ENCODE data around the gene C1orf167.

C1orf167 gene

DNA sequence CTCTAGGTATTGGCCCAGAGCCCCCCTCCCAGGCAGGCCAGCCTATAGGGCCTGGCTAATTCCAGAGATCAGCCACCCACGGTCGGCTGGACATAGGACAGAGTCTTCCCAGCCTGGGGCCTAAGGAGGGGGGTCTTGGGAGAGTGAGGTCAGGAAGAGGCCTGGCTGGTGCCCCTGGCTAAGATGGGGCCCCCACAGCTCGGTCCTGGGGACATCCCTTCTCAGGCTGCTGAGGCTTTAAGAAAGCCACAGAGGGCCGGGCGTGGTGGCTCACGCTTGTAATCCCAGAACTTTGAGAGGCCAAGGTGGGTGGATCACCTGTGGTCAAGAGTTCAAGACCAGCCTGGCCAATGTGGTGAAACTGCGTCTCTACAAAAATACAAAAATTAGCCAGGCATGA is 2.5 kb downstream of the C1orf167 start:
- Histone ChIP-seq H3K4me1 (ENCODE audit: control insufficient read depth, insufficient read depth, low read length) (peaks cover 14% of the 10 kb centered on the region), H3K36me3 (ENCODE audit: control insufficient read depth, insufficient read depth, low read length) (no peaks in the 10 kb centered on the region), H3K9me3 (ENCODE audit: control insufficient read depth, low read length) (no peaks in the 10 kb centered on the region), H3K4me3 (ENCODE audit: insufficient read depth, low read depth, low read length) (no peak overlapping the region), H3K27ac (ENCODE audit: insufficient read depth, low read depth, low read length, poor library complexity, severe bottlenecking) (no peak overlapping the region), H3K27me3 (ENCODE audit: control insufficient read depth, insufficient read depth, low read length, poor library complexity, severe bottlenecking) (peaks cover 48% of the 10 kb centered on the region)
- 77 to 84% methylated on average over 7 of the region's 7 CpGs for WGBS, 2 experiments

DNA sequence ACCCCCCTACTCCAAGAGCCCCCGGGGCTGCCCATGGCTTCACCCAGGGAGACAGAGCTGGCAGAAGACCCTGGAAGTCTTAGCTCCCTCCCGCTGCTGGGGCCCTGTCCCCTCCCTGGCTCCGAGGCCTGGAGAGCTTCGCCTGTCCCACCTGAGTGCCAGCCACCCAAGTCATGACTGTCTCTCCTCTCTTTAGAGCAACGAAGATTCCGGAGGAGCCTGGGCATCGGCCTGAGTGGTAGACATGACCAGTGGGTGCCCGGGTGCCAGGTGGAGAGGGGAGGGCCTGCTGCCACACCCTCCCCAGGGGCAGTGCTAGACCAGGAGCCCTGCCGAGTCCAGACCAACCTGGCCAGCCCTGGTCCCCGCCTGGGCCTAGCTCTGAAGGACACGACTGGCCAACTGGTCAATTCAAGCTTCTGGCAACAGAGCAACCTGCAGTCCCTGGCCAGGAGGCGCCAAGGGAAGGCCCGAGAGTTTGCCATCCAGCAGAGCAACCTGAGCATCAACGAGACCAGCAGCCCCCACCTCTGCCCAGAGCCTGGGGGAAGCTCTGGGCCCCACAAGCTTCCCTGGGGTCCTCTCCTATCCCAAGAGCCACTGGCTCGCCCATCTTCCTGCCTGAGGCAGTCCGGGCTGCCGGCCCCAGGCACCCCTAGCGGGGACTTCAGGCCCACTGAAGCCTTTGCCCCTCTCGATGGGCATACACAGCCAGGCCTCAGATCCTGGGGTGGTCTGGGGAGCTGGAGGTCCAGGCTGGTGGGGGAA is 3.9 kb downstream of the C1orf167 start:
- no peaks in the 10 kb centered on the region for H3K9me3 ChIP-seq (ENCODE audit: control insufficient read depth, low read length)
- H3K4me3 ChIP-seq (ENCODE audit: insufficient read depth, low read depth, low read length): no peak overlapping the region
- WGBS, 2 experiments: 93 to 94% methylated on average over 19 of the region's 19 CpGs
- peaks cover 34% of the 10 kb centered on the region for H3K27me3 ChIP-seq (ENCODE audit: control insufficient read depth, insufficient read depth, low read length, poor library complexity, severe bottlenecking)
- H3K27ac ChIP-seq (ENCODE audit: insufficient read depth, low read depth, low read length, poor library complexity, severe bottlenecking): no peak overlapping the region
- no peaks in the 10 kb centered on the region for H3K36me3 ChIP-seq (ENCODE audit: control insufficient read depth, insufficient read depth, low read length)
- H3K4me1 ChIP-seq (ENCODE audit: control insufficient read depth, insufficient read depth, low read length): peaks cover 14% of the 10 kb centered on the region

DNA sequence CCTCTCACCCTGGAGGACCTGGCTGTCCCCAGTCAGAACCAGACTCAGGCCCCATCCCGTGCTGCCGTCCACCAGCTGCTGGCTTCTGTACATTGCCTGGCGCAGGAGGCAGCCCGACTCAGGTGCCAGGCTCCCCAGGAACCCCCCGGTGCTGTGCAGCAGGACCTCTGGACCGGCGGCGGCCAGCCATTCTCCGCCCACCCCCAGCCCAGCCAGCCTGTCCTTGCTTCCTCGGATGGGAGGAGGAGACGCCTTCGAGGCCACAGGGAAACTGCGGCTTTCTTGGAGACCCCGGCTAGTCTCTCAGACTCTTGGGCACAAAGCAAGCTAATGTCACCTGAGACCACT is 4.4 kb downstream of the C1orf167 start:
- Histone ChIP-seq H3K9me3 (ENCODE audit: control insufficient read depth, low read length) (no peaks in the 10 kb centered on the region), H3K27ac (ENCODE audit: insufficient read depth, low read depth, low read length, poor library complexity, severe bottlenecking) (no peak overlapping the region), H3K27me3 (ENCODE audit: control insufficient read depth, insufficient read depth, low read length, poor library complexity, severe bottlenecking) (peaks cover 29% of the 10 kb centered on the region), H3K4me3 (ENCODE audit: insufficient read depth, low read depth, low read length) (no peak overlapping the region), H3K4me1 (ENCODE audit: control insufficient read depth, insufficient read depth, low read length) (peaks cover 14% of the 10 kb centered on the region), H3K36me3 (ENCODE audit: control insufficient read depth, insufficient read depth, low read length) (no peaks in the 10 kb centered on the region)
- 86 to 88% methylated on average over 14 of the region's 14 CpGs for WGBS, 2 experiments

DNA sequence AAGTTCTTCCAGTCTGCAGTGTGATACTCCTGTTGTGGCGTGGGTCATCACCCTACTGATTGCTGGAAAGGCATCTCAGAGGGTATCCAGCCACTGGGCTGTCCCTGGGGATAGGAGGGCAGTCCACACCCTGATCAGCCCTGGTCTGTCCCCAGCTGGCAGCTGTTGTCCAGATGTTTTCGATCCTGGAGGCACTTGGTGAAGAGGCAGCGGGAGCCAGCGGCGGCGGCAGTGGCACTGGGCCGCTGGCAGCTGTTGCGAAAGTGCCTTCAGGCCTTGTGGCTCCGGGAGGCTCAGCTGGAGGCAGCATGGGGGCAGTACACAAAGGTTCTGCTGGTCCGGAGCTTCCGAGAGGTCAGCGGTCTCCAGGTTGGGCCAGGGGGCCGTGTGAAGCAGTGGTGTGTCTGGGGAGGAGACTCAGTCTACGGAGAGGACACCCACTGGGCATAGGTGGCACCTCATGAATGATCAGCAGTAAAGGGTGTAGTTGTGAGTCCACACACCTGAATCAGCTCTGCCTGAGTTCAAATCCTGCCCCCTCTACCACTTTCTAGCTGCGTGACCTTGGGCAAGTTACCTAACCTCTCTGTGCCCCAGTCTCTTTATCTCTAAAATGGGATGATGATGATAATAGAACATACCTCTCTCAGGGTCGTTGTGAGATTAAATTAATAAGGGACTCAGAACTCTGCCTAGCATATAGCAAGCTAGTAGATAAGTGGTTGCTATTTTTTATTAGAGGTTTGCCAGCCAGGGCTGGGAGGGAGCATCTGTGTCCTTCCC is 6.1 kb downstream of the C1orf167 start:
- no peak overlapping the region for H3K4me3 ChIP-seq (ENCODE audit: insufficient read depth, low read depth, low read length)
- no peaks in the 10 kb centered on the region for H3K9me3 ChIP-seq (ENCODE audit: control insufficient read depth, low read length)
- no peak overlapping the region for H3K27ac ChIP-seq (ENCODE audit: insufficient read depth, low read depth, low read length, poor library complexity, severe bottlenecking)
- peaks cover 4% of the 10 kb centered on the region for H3K4me1 ChIP-seq (ENCODE audit: control insufficient read depth, insufficient read depth, low read length)
- H3K27me3 ChIP-seq (ENCODE audit: control insufficient read depth, insufficient read depth, low read length, poor library complexity, severe bottlenecking): peaks cover 12% of the 10 kb centered on the region
- no peaks in the 10 kb centered on the region for H3K36me3 ChIP-seq (ENCODE audit: control insufficient read depth, insufficient read depth, low read length)
- 79 to 80% methylated on average over 15 to 16 of the region's 16 CpGs for WGBS, 2 experiments

DNA sequence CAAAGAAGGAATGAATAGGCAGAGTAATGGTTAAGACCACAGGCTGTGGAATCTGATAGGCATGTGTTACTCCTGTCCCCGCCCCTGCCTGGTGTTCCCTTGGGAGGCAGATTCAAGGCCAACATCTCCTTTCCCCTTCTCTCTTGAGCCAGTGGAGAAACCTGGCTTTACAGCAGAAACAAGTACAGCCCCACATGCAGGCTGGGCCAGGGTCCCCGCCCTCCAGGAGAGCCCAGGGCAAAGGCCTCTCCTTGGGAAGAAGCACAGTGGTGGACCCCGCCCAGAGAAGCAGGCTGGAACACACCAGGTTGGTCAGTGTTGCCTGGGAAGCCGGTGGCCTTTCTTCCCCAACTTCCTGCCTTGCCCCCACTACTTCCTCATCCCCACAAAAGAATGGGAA is 6.8 kb downstream of the C1orf167 start:
- Histone ChIP-seq H3K27ac (ENCODE audit: insufficient read depth, low read depth, low read length, poor library complexity, severe bottlenecking) (no peak overlapping the region), H3K4me3 (ENCODE audit: insufficient read depth, low read depth, low read length) (no peak overlapping the region), H3K4me1 (ENCODE audit: control insufficient read depth, insufficient read depth, low read length) (no peaks in the 10 kb centered on the region), H3K9me3 (ENCODE audit: control insufficient read depth, low read length) (no peaks in the 10 kb centered on the region), H3K27me3 (ENCODE audit: control insufficient read depth, insufficient read depth, low read length, poor library complexity, severe bottlenecking) (peaks cover 5% of the 10 kb centered on the region), H3K36me3 (ENCODE audit: control insufficient read depth, insufficient read depth, low read length) (no peaks in the 10 kb centered on the region)
- whole genome bisulfite sequencing, 2 experiments: 77 to 83% methylated on average over 4 of the region's 4 CpGs

DNA sequence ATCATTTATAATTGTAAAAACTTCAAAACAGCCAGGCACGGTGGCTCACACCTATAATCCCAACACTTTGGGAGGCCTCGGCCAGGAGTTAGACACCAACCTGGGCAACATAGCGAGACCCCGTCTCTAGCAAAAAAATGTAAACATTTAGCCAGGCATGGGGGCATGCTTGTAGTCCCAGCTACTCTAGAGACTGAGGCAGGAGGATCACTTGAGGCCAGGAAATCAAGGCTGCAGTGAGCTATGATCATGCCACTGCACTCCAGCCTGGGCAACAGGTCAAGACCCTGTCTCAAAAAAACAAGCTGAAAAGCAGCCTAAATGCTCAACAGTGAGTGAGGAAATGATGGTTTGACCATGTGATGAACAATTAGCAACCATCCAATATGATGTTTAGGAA is 7.3 kb downstream of the C1orf167 start:
- Histone ChIP-seq H3K36me3 (ENCODE audit: control insufficient read depth, insufficient read depth, low read length) (no peaks in the 10 kb centered on the region), H3K4me1 (ENCODE audit: control insufficient read depth, insufficient read depth, low read length) (no peaks in the 10 kb centered on the region), H3K9me3 (ENCODE audit: control insufficient read depth, low read length) (no peaks in the 10 kb centered on the region), H3K27me3 (ENCODE audit: control insufficient read depth, insufficient read depth, low read length, poor library complexity, severe bottlenecking) (peaks cover 3% of the 10 kb centered on the region), H3K4me3 (ENCODE audit: insufficient read depth, low read depth, low read length) (no peak overlapping the region), H3K27ac (ENCODE audit: insufficient read depth, low read depth, low read length, poor library complexity, severe bottlenecking) (no peak overlapping the region)
- 94% methylated on average over 4 of the region's 4 CpGs for WGBS, 2 experiments

DNA sequence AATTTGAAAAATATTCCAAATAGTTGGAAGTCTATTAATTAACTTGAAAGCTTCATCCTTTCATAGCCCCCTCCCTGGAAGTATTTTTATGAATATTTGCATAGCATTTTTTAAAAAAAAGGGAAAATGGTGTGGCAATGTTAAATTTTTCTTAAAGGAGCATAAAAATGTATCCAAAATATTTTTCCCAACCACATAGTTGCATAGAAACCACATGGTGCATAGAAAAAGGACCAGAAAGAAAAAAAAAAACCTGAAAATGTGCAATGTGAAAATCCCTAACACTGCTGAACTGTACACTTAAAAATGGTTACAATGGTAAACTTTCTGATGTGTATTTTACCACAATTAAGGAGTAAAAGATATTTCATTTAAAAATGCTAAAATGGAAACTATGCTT is 8.0 kb downstream of the C1orf167 start:
- Histone ChIP-seq H3K27me3 (ENCODE audit: control insufficient read depth, insufficient read depth, low read length, poor library complexity, severe bottlenecking) (peaks cover 2% of the 10 kb centered on the region), H3K4me1 (ENCODE audit: control insufficient read depth, insufficient read depth, low read length) (no peaks in the 10 kb centered on the region), H3K36me3 (ENCODE audit: control insufficient read depth, insufficient read depth, low read length) (no peaks in the 10 kb centered on the region), H3K27ac (ENCODE audit: insufficient read depth, low read depth, low read length, poor library complexity, severe bottlenecking) (no peak overlapping the region), H3K9me3 (ENCODE audit: control insufficient read depth, low read length) (no peaks in the 10 kb centered on the region), H3K4me3 (ENCODE audit: insufficient read depth, low read depth, low read length) (no peak overlapping the region)

DNA sequence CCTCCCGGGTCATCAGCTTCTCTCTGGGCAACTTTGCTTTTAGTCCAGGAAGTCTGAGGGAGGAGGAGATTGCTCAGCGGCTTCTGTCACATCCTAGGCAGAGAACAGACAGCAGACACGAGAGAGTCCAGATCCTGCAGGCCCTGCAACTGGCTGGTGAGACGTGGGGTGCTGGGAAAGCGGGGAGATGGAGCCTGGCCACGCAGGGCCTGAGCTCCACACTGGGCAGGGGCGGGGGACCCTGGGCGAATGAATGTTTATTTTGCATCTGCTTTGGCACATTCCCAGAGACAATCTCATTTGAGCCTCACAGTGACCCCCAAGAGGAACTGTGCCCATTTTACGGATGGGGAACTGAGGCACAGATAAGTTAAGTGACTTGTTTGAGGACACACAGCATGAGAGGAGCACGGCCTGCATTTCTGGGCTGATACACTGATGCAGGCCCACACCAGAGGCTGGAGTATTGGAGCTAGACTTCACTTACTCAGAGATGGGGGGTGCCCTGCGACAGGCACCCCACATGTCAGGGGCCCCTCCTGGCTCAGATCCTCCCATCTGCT is 9.6 kb downstream of the C1orf167 start:
- H3K4me1 ChIP-seq (ENCODE audit: control insufficient read depth, insufficient read depth, low read length): no peaks in the 10 kb centered on the region

DNA sequence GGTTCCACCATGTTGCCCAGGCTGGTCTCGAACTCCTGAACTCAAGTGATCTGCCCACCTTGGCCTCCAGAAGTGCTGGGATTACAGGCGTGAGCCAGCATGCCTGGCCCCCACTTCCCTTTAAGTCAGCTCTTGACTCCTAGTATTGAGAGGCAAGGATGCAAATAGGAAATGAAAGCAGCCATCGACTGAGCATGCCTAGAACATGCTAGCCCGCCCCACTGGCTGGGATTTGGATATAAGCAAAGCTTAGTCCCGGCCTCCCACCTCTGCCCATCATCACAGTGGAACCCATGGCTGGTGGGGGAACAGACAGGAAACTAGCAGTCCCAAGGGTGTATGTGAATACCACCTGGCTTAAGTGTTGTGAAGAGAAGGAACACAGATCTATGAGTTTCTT is 10.5 kb downstream of the C1orf167 start:
- no peaks in the 10 kb centered on the region for H3K36me3 ChIP-seq (ENCODE audit: control insufficient read depth, insufficient read depth, low read length)
- no peak overlapping the region for H3K4me3 ChIP-seq (ENCODE audit: insufficient read depth, low read depth, low read length)
- H3K27ac ChIP-seq (ENCODE audit: insufficient read depth, low read depth, low read length, poor library complexity, severe bottlenecking): no peak overlapping the region
- no peaks in the 10 kb centered on the region for H3K9me3 ChIP-seq (ENCODE audit: control insufficient read depth, low read length)
- no peaks in the 10 kb centered on the region for H3K4me1 ChIP-seq (ENCODE audit: control insufficient read depth, insufficient read depth, low read length)
- no peaks in the 10 kb centered on the region for H3K27me3 ChIP-seq (ENCODE audit: control insufficient read depth, insufficient read depth, low read length, poor library complexity, severe bottlenecking)
- 86 to 88% methylated on average over 5 of the region's 5 CpGs for WGBS, 2 experiments

More for the DNA sequence above, 9.6 kb downstream of the C1orf167 start:
- no peak overlapping the region for H3K4me3 ChIP-seq (ENCODE audit: insufficient read depth, low read depth, low read length)
- no peak overlapping the region for H3K27ac ChIP-seq (ENCODE audit: insufficient read depth, low read depth, low read length, poor library complexity, severe bottlenecking)
- H3K36me3 ChIP-seq (ENCODE audit: control insufficient read depth, insufficient read depth, low read length): no peaks in the 10 kb centered on the region
- H3K27me3 ChIP-seq (ENCODE audit: control insufficient read depth, insufficient read depth, low read length, poor library complexity, severe bottlenecking): no peaks in the 10 kb centered on the region
- WGBS, 2 experiments: 80 to 84% methylated on average over 11 of the region's 11 CpGs
- no peaks in the 10 kb centered on the region for H3K9me3 ChIP-seq (ENCODE audit: control insufficient read depth, low read length)

DNA sequence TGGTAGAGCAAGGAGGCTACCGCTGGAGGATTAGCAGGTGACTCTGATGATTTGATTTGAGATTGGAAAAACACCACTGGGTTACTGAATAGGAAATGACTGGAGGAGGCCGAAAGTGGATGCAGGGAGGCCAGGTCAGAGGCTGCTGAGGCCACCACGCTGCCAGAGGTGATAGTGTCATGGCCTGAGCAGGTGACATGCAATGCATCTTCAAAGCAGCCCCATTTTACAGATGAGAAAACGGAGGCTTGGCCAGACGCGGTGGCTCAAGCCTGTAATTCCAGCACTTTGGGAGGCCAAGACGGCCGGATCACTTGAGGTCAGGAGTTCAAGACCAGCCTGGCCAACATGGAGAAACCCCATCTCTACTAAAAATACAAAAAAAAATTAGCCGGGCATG is 12.8 kb downstream of the C1orf167 start:
- WGBS, 2 experiments: 88 to 89% methylated on average over 9 of the region's 9 CpGs

More for the DNA sequence above, 12.8 kb downstream of the C1orf167 start:
- Histone ChIP-seq H3K27ac (ENCODE audit: insufficient read depth, low read depth, low read length, poor library complexity, severe bottlenecking) (no peak overlapping the region), H3K9me3 (ENCODE audit: control insufficient read depth, low read length) (no peaks in the 10 kb centered on the region), H3K27me3 (ENCODE audit: control insufficient read depth, insufficient read depth, low read length, poor library complexity, severe bottlenecking) (no peaks in the 10 kb centered on the region), H3K4me3 (ENCODE audit: insufficient read depth, low read depth, low read length) (no peak overlapping the region), H3K36me3 (ENCODE audit: control insufficient read depth, insufficient read depth, low read length) (no peaks in the 10 kb centered on the region), H3K4me1 (ENCODE audit: control insufficient read depth, insufficient read depth, low read length) (no peaks in the 10 kb centered on the region)
